HG02870 (cell line): ENCODE measurements around the gene RXRA.
A peak's percentile ranks its signal among the peaks of the same experiment; 100 is the strongest.

Experiments used
- ATAC-seq: cut with Tn5 transposase; IDR thresholded peaks from one replicate; pipeline ENCODE4 v1.9.1; 2021; ENCODE audit warnings: mild to moderate bottlenecking, moderate library complexity; ENCODE audit not compliant: unreplicated experiment

RXRA gene

DNA sequence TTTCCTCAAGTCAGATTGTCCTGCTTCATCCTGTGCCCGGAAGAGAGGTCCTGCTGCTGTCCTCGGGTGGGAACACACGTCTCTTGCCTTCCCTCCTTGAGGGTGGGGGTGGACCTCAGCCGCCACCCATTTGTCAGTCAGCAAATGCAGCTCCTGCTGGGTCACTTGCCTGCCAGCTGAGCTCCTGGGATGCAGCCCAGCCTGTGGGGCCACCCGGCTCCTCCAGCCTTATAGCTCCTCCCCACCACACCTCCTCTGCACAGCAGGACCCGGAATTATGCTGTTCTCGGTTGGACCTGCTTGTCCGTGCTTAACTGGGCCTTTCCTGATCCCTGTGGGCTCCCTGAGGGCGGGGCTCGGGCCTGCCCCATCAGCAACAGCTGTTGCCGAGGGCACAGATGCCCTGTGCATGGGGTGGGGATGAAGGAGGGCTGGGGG is 52.7 kb downstream of the RXRA start:
- no peak for ATAC-seq

- ATAC-seq = no peak
Observed at GRCh38 chr9:134379831-134380365, 53.6 kb downstream of the RXRA start.

GRCh38 chr9:134380542-134381271 is 54.5 kb downstream of the RXRA start:
- ATAC-seq = no peak

GRCh38 chr9:134381272-134381661 is 55.0 kb downstream of the RXRA start:
- ATAC-seq = no peak

DNA sequence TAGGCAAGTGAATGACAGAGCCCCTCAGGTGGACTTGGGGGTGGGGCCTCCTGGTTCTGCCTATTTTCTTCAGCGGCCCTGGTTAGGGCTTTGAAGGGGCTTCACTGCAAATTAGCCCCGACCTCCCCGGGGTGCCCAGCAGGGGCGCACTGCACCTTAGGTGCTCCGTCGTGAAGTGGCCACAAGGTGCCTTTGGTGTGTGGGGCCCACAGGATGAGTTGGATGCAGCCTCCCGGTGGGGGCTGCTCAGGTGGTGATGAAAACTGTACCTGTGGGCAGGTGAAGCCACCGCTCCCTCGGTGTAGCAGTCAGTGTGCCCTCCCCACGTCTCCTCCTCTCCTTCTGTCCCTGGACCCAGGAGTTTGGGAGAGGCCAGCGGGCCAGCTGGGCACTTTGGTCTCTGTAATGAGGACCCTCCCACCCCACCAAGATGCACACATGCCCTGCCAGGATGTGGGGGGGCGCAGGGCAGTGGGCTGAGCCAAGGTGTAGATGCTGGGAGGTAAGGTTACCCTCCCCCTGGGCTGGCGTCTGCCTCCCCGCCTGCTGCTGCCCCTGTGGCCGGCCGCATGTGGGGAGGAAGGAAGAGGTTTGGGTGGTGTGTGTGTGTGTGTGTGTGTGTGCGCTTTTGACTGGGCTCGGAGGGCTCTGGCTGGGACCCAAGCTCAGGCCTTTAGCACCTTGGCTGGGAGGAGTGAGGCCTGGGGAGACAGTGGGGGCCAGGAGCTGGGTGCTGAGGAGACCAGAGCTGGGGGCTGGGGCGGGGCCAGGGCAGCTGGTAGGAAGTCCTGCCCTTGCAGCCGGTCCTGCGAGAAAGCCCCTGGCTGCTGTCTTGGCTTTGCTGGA is 55.6 kb downstream of the RXRA start:
- no peak for ATAC-seq

GRCh38 chr9:134382733-134383132 is 56.5 kb downstream of the RXRA start:
- ATAC-seq = no peak

- no peak for ATAC-seq
Observed at GRCh38 chr9:134383148-134383547, 56.9 kb downstream of the RXRA start.

GRCh38 chr9:134384811-134385479 is 58.7 kb downstream of the RXRA start:
- ATAC-seq = no peak

DNA sequence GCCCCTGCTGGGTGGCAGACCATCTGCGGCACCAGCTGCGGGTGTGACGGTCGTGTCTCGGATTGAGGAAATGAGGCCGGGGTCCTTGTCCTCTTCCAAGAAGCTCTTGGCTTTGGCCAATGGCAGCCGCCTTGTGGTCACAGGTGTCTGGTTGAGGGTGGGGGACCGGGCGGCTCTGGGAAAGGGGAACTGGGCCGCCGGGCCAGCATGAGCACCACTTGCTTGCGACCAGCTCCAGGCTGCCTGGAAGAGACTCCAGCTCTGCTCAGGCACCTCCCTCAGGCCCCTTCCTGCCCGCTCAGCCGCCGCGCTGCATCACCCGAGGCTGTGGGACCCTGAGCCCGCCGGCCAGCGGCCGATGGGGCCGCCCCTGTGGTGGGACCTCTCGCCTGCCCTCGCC is 59.7 kb downstream of the RXRA start:
- no peak for ATAC-seq

DNA sequence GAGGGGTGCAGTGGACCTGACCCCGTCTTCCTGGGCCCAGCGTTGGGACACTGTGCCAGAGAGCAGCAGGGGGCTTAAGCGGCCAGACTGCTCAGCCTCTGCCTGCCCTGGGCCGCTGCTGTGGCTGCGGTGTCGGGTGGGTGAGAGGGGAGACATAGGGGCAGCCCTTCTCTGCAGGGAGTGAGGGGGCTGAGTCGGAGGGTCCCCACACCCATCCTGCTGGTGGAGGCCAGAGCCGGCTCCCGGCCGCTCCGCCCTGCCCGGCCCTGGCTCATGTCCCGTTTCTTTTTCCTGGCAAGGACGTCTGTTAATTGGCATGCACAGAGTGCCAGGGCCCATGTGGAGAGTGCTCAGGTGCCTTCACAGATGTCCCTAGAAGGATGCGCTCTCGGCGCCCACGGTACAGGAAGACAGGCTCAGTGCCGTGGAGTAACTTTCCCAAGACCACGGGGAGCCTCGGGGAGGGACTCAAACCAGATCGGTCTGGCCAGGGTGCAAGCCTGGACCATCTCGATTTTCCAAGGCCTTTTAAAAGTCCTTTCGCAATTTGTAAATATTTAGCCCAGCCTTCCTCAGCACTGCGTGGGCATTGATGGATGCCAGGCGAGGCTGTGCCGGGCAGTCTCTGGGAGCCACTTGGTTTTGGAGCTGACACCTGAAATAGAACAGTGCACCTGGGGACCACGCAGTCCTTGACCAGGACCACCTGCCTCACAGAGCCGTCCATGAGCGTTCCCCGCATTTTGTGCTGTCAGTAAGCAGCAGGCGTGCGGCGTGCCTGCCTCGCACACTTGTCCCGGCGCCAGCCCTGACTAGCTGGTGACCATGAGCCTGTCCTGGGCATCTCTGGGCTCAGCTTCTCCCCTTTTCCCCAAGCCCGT is 60.9 kb downstream of the RXRA start:
- ATAC-seq = no peak

GRCh38 chr9:134388289-134388808 is 62.1 kb downstream of the RXRA start:
- no peak for ATAC-seq

DNA sequence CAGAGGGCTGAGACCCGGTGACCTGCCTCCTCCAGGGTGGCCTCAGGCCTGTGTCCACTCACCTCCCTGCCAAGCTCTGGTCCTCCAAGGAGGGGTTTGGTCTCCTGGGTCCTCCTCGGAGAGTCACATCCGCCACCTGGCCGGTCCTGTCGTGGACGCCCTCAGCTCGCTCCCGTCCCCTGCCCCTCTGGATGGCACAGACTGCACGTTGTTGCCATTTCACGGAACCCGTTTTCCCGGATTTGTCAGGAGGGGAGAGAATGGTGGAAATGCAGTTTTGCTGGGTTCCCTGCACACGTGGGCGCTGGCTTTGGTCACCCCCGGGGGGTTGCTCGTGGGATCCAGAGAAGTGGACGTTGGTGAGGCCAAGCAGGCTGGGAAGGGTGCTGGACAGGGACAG is 62.7 kb downstream of the RXRA start:
- no peak for ATAC-seq

DNA sequence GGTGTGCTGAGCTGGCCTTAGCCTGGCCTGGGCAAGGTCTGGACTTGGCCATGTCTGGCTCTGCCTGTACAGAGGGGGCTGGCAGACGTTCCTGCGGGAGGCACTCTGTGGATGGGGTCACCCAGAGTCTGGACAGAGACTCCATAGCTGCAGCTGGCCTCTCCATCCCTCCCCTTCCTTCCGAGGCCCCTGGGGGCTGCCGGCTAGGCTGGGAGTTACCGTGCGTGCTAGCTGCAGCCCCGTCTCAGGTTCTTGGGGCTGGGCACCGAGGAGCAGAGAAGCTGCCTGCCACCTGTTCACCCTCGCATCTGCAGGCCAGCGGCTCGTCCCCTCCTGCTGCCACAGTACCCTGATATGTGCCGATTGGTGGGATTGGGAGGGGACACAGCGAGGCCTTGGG is 63.4 kb downstream of the RXRA start:
- ATAC-seq = no peak

DNA sequence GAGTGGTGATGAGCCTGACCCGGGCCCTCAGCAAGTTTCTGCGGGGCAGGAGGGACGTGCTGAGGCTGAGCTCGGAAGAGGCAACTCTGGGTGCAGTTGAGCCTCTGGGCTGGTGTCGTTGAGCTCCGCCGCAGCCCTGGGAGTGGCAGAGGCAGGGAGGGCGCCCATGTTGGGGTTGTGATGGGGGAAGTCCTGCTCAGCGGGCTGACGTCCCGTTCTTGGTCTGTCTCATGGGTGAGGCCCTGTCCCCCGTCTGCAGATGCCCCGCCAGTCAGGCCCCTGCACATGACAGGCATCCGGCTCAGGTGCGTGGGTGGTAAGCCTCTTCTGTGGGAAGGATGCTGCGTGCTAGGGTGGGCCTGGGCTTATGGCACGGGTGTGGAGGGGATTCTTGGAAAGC is 64.3 kb downstream of the RXRA start:
- peak; percentile 26 for ATAC-seq

- ATAC-seq = no peak
Observed at GRCh38 chr9:134390947-134391318, 64.7 kb downstream of the RXRA start.

DNA sequence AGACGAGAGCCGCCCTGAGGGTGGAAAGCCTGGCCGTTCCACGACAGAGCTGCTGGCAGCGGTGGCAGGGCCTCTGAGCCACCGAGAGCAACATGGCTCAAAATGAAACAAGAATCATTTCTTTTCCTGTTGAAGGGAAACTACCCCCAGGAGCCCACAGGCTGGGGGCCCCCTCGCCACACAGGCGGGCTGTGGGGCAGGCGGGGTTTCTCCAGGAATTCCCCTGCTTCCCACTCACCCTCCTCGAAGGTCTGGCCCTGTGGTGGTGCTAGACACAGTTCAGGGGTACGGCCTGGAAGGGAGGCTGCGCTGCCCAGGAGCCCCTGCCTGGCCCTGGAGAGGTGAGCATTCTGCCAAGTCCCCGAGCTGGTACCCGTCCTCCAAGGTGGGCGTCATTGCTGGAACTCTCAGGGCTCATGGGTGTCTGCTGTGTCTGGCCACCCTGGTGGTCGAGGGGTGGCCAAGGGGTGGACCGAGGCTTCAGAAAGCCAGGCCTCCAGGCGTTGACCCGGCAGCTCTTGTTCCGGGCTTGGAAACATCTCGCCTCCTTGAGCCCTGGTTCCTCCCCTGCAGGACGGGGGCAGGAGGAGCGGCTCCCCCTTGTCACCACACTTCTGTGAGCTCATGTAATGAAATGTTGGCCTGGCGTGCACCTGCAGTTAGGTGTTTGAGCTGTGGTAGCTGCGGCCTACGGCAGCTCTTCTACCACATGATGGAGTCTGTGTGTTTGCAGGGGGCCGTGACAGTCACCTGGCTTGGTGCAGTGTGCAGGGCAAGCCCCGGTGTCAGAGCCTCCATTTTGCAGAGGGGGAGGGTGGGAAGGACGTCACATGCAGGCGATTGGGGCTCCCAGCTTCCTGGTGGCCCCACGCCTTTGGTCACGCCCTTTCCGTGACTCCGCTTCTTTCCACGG is 65.3 kb downstream of the RXRA start:
- peak; percentile 38 for ATAC-seq

GRCh38 chr9:134392900-134393299 is 66.6 kb downstream of the RXRA start:
- ATAC-seq = no peak

DNA sequence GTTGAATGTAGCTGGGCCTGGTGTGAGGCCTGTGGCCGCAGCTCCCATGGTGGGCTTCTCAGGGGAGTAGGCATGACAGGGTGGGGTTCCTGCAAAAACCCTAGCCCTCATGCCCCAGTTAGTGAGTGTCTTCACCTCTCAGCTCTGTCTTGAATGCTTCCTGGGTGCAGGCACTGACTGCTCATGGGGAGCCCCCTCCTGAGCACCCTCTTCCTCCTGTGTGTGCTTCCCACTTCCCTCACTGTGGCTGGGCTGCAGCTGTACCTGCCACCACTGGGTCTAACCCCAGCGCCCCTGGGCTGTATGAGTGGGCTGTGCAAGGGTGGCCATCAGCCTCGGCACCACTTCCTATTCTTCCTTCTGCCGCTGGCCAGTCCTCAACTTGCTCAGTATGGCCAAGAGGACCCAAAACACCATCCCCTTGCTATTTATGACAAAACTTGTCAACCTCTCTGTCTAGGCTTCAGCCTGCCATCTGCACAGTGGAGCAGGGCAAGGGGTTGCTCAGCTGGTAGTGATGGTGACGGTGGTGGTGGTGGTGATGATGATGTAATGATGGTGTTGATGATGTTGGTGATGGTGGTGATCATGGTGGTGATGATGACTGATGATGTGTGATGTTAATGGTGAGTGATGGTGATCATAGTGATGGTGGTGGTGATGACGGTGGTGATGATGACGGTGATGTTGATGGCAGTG is 67.5 kb downstream of the RXRA start:
- no peak for ATAC-seq
